ENCODE data around the gene CYP27C1. TPM values are rescaled to one million over a fixed set of nuclear protein-coding genes. Genes with fewer than 3 reads are reported as not detected.

The CYP27C1 gene
- total RNA-seq, 1 experiment from 2014 or later, result not detected

DNA sequence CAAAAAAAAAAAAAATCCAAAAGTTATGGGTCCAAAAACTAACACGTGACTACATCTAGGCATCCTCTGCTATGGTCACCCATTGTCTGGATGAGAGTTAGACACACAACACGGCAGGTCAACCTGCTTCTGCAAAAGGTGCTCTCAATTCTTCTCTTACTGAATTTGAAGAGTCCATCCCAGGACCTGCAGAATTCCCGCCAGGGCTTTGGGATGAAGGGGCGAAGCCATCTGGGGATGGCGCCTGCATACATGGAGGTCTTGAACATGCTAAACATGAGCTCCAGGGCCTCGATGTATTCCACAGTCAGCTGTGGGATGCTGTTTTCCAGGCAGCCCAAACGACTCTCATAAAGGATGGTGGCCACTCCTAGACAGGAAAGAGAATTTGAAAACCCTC lies 19.1 kb downstream of the CYP27C1 start:
- H3K9me2 ChIP-seq (ENCODE audit: insufficient read depth), result no peaks in the 10 kb centered on the region
- no peaks in the 10 kb centered on the region for H3K79me2 ChIP-seq (ENCODE audit: insufficient read depth, low read length)
- ATAC-seq, result no peak
- H3K9me3 ChIP-seq (ENCODE audit: control insufficient read depth in 1 of 2, insufficient read depth in 1 of 2, low read depth in 1 of 2, low read length in 2 of 2), result no peaks in the 10 kb centered on the region
- H3K4me2 ChIP-seq (ENCODE audit: low read length), result no peak overlapping the region
- RAD21 ChIA-PET (ENCODE audit: low non-redundant PET in 1 of 2, low total read pairs in 2 of 2, uncharacterized antibody in 2 of 2, unreplicated experiment in 2 of 2), result interaction anchor here in 1 of 2 experiments (0.6 kb wide), 1 partner anchor 91 kb away, joined by 3 read pairs; no protein-coding TSS in a partner anchor
- no peak for DNase-seq (ENCODE audit: low read depth, low spot score)
- H3K27ac ChIP-seq (ENCODE audit: low read depth, low read length), result no peak overlapping the region
- no peak overlapping the region for H2AFZ ChIP-seq (ENCODE audit: low read depth, low read length, poor library complexity, severe bottlenecking)
- POLR2A ChIA-PET, result no interaction called here
- intact Hi-C loops (cut with micrococcal nuclease), result no loop called here
- H3K27me3 ChIP-seq (ENCODE audit: insufficient read depth, low read length), result no peaks in the 10 kb centered on the region
- CTCF ChIA-PET, result no interaction called here
- BruUV-seq (replicated peaks), result no TSS peak
- no peaks in the 10 kb centered on the region for H3K36me3 ChIP-seq (ENCODE audit: control insufficient read depth in 1 of 2, insufficient read depth in 2 of 2, low read length in 2 of 2)
- H3K9ac ChIP-seq (ENCODE audit: low read length), result no peak overlapping the region
- H3K4me3 ChIP-seq (replicated peaks in 1 of 2; ENCODE audit: low read depth in 1 of 2, low read length in 2 of 2), result no peak overlapping the region
- no peaks in the 10 kb centered on the region for H4K20me1 ChIP-seq (ENCODE audit: insufficient read depth)
- H3K4me1 ChIP-seq (ENCODE audit: control insufficient read depth in 1 of 2, insufficient read depth in 2 of 2, low read length in 2 of 2), result peaks cover 0 to 11% of the 10 kb centered on the region in 2 experiments; a peak in 2 of 4 replicates
- TF ChIP-seq YY1 (IDR thresholded peaks at IDR 0.05; ENCODE audit: extremely low read depth, insufficient replicate concordance, low read depth, low read length) (no peak), SRF (IDR thresholded peaks at IDR 0.05; ENCODE audit: low read depth) (no peak), ZFX (IDR thresholded peaks at IDR 0.05) (no peak), POLR2AphosphoS5 (IDR thresholded peaks at IDR 0.05; ENCODE audit: low read depth, low read length) (no peak), ZNF274 (IDR thresholded peaks at IDR 0.05; ENCODE audit: low read depth, low read length) (no peak), JUND (IDR thresholded peaks at IDR 0.05) (no peak), EZH2 (IDR thresholded peaks at IDR 0.05) (no peak), TCF7L2 (IDR thresholded peaks at IDR 0.05; ENCODE audit: borderline replicate concordance, extremely low read depth, insufficient read depth, insufficient read length) (no peak), POLR2A (IDR thresholded peaks at IDR 0.05; ENCODE audit: borderline replicate concordance, extremely low read depth, insufficient read depth, insufficient read length) (no peak), ELF1 (IDR thresholded peaks at IDR 0.05; ENCODE audit: borderline replicate concordance, low read depth) (no peak), RAD21 (IDR thresholded peaks at IDR 0.05; ENCODE audit: low read depth) (no peak), CEBPB (IDR thresholded peaks at IDR 0.05; ENCODE audit: low read depth) (no peak), ZBTB33 (IDR thresholded peaks at IDR 0.05; ENCODE audit: extremely low read depth, insufficient replicate concordance, low read length) (no peak), SP1 (IDR thresholded peaks at IDR 0.05; ENCODE audit: low read depth) (no peak), EZH2phosphoT487 (IDR thresholded peaks at IDR 0.05; ENCODE audit: borderline replicate concordance) (no peak), SIN3A (IDR thresholded peaks at IDR 0.05; ENCODE audit: low read depth) (no peak), EGR1 (IDR thresholded peaks at IDR 0.05; ENCODE audit: low read depth) (no peak), REST (IDR thresholded peaks at IDR 0.05; ENCODE audit: low read depth) (no peak), FOSL1 (IDR thresholded peaks at IDR 0.05; ENCODE audit: low read depth) (no peak)
- TF ChIP-seq, protein P1, sequence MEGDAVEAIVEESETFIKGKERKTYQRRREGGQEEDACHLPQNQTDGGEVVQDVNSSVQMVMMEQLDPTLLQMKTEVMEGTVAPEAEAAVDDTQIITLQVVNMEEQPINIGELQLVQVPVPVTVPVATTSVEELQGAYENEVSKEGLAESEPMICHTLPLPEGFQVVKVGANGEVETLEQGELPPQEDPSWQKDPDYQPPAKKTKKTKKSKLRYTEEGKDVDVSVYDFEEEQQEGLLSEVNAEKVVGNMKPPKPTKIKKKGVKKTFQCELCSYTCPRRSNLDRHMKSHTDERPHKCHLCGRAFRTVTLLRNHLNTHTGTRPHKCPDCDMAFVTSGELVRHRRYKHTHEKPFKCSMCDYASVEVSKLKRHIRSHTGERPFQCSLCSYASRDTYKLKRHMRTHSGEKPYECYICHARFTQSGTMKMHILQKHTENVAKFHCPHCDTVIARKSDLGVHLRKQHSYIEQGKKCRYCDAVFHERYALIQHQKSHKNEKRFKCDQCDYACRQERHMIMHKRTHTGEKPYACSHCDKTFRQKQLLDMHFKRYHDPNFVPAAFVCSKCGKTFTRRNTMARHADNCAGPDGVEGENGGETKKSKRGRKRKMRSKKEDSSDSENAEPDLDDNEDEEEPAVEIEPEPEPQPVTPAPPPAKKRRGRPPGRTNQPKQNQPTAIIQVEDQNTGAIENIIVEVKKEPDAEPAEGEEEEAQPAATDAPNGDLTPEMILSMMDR (IDR thresholded peaks at IDR 0.05 in 2 of 3, conservative IDR thresholded peaks at IDR 0.05 in 1 of 3; ENCODE audit: borderline replicate concordance in 1 of 3, insufficient read depth in 1 of 3, low read depth in 2 of 3, low read length in 2 of 3), result no peak
